T1000 (cell line): ENCODE measurements around the gene HEPHL1.
"Not testable (repeated sequence)": the region's sequence is repeated elsewhere in the genome, so short reads cannot be mapped to it uniquely, and the experiment has no call there.

Experiments
- DNase-seq: peaks from one replicate; lab custom pipeline; 2025; ENCODE audit warnings: mixed read lengths; lab: John Stamatoyannopoulos, UW

The HEPHL1 gene

GRCh38 chr11:94150056-94150455 is 128.9 kb downstream of the HEPHL1 start:
- no peak for DNase-seq

GRCh38 chr11:94150704-94151685 is 129.8 kb downstream of the HEPHL1 start:
- DNase-seq: no peak

GRCh38 chr11:94151903-94152677 is 130.9 kb downstream of the HEPHL1 start:
- DNase-seq: peak; percentile 15

GRCh38 chr11:94152678-94153065 is 131.5 kb downstream of the HEPHL1 start:
- no peak for DNase-seq

- DNase-seq: no peak
These were observed 132.2 kb downstream of the HEPHL1 start for GRCh38 chr11:94153320-94153719.

GRCh38 chr11:94154095-94154856 is 133.1 kb downstream of the HEPHL1 start:
- no peak for DNase-seq

GRCh38 chr11:94157339-94157738 is 136.2 kb downstream of the HEPHL1 start:
- DNase-seq: not testable (repeated sequence)
